WTC11 (cell line): ENCODE data around the gene GPS2.

Experiments
- CBFB ChIP-seq: sonication (generic); formaldehyde crosslinking; IDR thresholded peaks from 2 replicates; pipeline ENCODE4 v1.8.1; 2022; ENCODE audit warnings: mild to moderate bottlenecking, low read depth, missing genetic modification reagents
- ESRRA ChIP-seq: sonication (generic); formaldehyde crosslinking; IDR thresholded peaks from 2 replicates; pipeline ENCODE4 v1.8.1; 2022; ENCODE audit warnings: mild to moderate bottlenecking, missing genetic modification reagents, borderline replicate concordance
- IRF2 ChIP-seq: sonication (generic); formaldehyde crosslinking; IDR thresholded peaks from 2 replicates; pipeline ENCODE4 v1.8.0; 2022; ENCODE audit warnings: low read depth, missing genetic modification reagents, borderline replicate concordance
- JUN ChIP-seq: sonication (generic); formaldehyde crosslinking; IDR thresholded peaks from 2 replicates; pipeline ENCODE4 v1.8.0; 2023; ENCODE audit warnings: mild to moderate bottlenecking, missing genetic modification reagents
- NFE2L1 ChIP-seq: sonication (generic); formaldehyde crosslinking; IDR thresholded peaks from 2 replicates; pipeline ENCODE4 v1.8.1; 2023; ENCODE audit warnings: missing genetic modification reagents
- TF ChIP-seq, protein P1 (sequence below): sonication (generic); formaldehyde crosslinking; IDR thresholded peaks from 2 replicates; pipeline ENCODE4 v1.8.0; 2023; ENCODE audit warnings: missing genetic modification reagents, mild to moderate bottlenecking, borderline replicate concordance
- TF ChIP-seq, protein P2 (sequence below): sonication (generic); formaldehyde crosslinking; IDR thresholded peaks from 2 replicates; pipeline ENCODE4 v1.8.1; 2023; ENCODE audit warnings: mild to moderate bottlenecking, missing genetic modification reagents, moderate library complexity
- TF ChIP-seq, protein P3 (sequence below): sonication (generic); formaldehyde crosslinking; IDR thresholded peaks from 2 replicates; pipeline ENCODE4 v1.8.1; 2023; ENCODE audit warnings: mild to moderate bottlenecking, missing genetic modification reagents, moderate library complexity
- TF ChIP-seq, protein P4 (sequence below): fragments of 200-600 bp; IDR thresholded peaks from 2 replicates; pipeline ENCODE4 v1.8.0; 2022; ENCODE audit warnings: antibody characterized with exemption
- TF ChIP-seq, protein P5 (sequence below): sonication (generic); formaldehyde crosslinking; IDR thresholded peaks from 2 replicates; pipeline ENCODE4 v1.8.0; 2022; ENCODE audit warnings: mild to moderate bottlenecking, missing genetic modification reagents

DNA sequence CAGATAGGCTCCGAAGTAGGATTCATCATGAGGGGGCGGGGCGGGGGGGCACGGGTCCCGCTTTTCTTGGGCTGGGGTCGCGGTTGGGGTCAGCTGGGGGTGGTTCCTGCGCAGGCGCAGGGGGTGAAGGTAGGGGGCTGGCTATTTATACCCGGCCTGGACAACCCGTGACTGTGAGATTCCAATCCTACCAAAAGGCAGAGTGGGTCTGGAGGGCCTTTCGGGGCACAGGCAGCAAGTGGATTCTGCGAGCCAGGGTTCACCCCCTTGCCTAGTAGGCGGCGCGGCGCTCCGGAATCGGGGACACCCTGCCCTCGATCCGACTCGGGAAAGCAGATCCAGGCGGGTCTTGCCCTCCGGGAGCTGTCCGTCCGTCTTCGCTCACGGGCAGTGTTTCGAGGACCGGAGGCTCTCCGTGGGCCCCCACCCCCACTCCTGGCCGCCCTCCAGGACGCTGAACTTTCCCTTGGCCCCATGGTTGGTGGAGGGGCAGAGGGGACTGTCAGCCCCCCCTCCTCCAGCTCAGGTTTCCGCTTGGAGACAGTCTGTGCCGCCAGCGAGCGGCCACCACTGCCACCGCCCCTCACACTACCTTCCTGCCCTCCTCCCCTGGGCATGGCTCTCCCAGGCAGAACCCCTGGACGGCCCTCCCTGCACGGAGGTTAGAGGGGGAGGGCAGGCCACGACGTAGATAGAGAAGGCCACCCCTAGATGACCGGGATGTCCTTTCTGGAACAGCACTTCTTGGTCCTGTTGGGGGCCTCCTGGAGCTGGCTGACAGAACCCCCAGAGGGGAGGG is 33.0 kb downstream of the GPS2 start:
- TF ChIP-seq, protein P1, sequence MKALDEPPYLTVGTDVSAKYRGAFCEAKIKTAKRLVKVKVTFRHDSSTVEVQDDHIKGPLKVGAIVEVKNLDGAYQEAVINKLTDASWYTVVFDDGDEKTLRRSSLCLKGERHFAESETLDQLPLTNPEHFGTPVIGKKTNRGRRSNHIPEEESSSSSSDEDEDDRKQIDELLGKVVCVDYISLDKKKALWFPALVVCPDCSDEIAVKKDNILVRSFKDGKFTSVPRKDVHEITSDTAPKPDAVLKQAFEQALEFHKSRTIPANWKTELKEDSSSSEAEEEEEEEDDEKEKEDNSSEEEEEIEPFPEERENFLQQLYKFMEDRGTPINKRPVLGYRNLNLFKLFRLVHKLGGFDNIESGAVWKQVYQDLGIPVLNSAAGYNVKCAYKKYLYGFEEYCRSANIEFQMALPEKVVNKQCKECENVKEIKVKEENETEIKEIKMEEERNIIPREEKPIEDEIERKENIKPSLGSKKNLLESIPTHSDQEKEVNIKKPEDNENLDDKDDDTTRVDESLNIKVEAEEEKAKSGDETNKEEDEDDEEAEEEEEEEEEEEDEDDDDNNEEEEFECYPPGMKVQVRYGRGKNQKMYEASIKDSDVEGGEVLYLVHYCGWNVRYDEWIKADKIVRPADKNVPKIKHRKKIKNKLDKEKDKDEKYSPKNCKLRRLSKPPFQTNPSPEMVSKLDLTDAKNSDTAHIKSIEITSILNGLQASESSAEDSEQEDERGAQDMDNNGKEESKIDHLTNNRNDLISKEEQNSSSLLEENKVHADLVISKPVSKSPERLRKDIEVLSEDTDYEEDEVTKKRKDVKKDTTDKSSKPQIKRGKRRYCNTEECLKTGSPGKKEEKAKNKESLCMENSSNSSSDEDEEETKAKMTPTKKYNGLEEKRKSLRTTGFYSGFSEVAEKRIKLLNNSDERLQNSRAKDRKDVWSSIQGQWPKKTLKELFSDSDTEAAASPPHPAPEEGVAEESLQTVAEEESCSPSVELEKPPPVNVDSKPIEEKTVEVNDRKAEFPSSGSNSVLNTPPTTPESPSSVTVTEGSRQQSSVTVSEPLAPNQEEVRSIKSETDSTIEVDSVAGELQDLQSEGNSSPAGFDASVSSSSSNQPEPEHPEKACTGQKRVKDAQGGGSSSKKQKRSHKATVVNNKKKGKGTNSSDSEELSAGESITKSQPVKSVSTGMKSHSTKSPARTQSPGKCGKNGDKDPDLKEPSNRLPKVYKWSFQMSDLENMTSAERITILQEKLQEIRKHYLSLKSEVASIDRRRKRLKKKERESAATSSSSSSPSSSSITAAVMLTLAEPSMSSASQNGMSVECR (CRISPR knock-in tag) = no peak
- TF ChIP-seq, protein P2, sequence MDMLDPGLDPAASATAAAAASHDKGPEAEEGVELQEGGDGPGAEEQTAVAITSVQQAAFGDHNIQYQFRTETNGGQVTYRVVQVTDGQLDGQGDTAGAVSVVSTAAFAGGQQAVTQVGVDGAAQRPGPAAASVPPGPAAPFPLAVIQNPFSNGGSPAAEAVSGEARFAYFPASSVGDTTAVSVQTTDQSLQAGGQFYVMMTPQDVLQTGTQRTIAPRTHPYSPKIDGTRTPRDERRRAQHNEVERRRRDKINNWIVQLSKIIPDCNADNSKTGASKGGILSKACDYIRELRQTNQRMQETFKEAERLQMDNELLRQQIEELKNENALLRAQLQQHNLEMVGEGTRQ (CRISPR knock-in tag) = no peak
- TF ChIP-seq JUN (no peak), NFE2L1 (CRISPR knock-in tag) (no peak), ESRRA (CRISPR knock-in tag) (no peak), IRF2 (CRISPR knock-in tag) (no peak), CBFB (CRISPR knock-in tag) (no peak)
- TF ChIP-seq, protein P3, sequence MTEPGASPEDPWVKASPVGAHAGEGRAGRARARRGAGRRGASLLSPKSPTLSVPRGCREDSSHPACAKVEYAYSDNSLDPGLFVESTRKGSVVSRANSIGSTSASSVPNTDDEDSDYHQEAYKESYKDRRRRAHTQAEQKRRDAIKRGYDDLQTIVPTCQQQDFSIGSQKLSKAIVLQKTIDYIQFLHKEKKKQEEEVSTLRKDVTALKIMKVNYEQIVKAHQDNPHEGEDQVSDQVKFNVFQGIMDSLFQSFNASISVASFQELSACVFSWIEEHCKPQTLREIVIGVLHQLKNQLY (CRISPR knock-in tag) = no peak
- TF ChIP-seq, protein P4, sequence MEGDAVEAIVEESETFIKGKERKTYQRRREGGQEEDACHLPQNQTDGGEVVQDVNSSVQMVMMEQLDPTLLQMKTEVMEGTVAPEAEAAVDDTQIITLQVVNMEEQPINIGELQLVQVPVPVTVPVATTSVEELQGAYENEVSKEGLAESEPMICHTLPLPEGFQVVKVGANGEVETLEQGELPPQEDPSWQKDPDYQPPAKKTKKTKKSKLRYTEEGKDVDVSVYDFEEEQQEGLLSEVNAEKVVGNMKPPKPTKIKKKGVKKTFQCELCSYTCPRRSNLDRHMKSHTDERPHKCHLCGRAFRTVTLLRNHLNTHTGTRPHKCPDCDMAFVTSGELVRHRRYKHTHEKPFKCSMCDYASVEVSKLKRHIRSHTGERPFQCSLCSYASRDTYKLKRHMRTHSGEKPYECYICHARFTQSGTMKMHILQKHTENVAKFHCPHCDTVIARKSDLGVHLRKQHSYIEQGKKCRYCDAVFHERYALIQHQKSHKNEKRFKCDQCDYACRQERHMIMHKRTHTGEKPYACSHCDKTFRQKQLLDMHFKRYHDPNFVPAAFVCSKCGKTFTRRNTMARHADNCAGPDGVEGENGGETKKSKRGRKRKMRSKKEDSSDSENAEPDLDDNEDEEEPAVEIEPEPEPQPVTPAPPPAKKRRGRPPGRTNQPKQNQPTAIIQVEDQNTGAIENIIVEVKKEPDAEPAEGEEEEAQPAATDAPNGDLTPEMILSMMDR = no peak
- TF ChIP-seq, protein P5, sequence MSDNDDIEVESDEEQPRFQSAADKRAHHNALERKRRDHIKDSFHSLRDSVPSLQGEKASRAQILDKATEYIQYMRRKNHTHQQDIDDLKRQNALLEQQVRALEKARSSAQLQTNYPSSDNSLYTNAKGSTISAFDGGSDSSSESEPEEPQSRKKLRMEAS (CRISPR knock-in tag) = no peak; the same call in 1 of the 2 replicates
